ENCODE results near the gene SSH3.
"Not testable (repeated sequence)": the region's sequence is repeated elsewhere in the genome, so short reads cannot be mapped to it uniquely, and the experiment has no call there.

SSH3 gene

GRCh38 chr11:67316882-67317204 lies 13.5 kb downstream of the SSH3 start (continued):
- TF ChIP-seq ISL1 (CRISPR knock-in tag; IDR thresholded peaks at IDR 0.05) (no peak), ZFP3 (CRISPR knock-in tag; IDR thresholded peaks at IDR 0.05) (no peak), PATZ1 (CRISPR knock-in tag; IDR thresholded peaks at IDR 0.05; ENCODE audit: borderline replicate concordance) (no peak), PPARA (CRISPR knock-in tag; IDR thresholded peaks at IDR 0.05; ENCODE audit: borderline replicate concordance) (no peak)

- peak; percentile 90 for ATAC-seq
- TF ChIP-seq ISL1 (CRISPR knock-in tag; IDR thresholded peaks at IDR 0.05) (no peak), OSR1 (CRISPR knock-in tag; IDR thresholded peaks at IDR 0.05) (no peak), ZFP3 (CRISPR knock-in tag; IDR thresholded peaks at IDR 0.05) (0 out of 2 replicates have a peak, but pooled peaks have one; percentile 46), ZC3H10 (CRISPR knock-in tag; IDR thresholded peaks at IDR 0.05) (no peak), RARB (CRISPR knock-in tag; IDR thresholded peaks at IDR 0.05) (no peak), ZNF70 (CRISPR knock-in tag; IDR thresholded peaks at IDR 0.05) (no peak), ZNF565 (CRISPR knock-in tag; conservative IDR thresholded peaks at IDR 0.05; ENCODE audit: low read depth) (no peak), POU6F1 (CRISPR knock-in tag; IDR thresholded peaks at IDR 0.05; ENCODE audit: borderline replicate concordance, low read depth) (no peak)
Measured at GRCh38 chr11:67317205-67317887, 14.0 kb downstream of the SSH3 start.

- no peak for TF ChIP-seq CSDC2 (CRISPR knock-in tag; IDR thresholded peaks at IDR 0.05)
- no peak for TF ChIP-seq ZNF70 (CRISPR knock-in tag; IDR thresholded peaks at IDR 0.05)
- ATAC-seq, result peak; percentile 46
Measured at GRCh38 chr11:67317888-67318555, 14.7 kb downstream of the SSH3 start.

GRCh38 chr11:67318876-67319275 lies 15.5 kb downstream of the SSH3 start:
- ATAC-seq, result not testable (repeated sequence)

- TF ChIP-seq CSDC2 (CRISPR knock-in tag; IDR thresholded peaks at IDR 0.05), result no peak
- TF ChIP-seq ZFP3 (CRISPR knock-in tag; IDR thresholded peaks at IDR 0.05), result no peak
- no peak for TF ChIP-seq ZNF70 (CRISPR knock-in tag; IDR thresholded peaks at IDR 0.05)
- no peak for TF ChIP-seq ARNTL (CRISPR knock-in tag; IDR thresholded peaks at IDR 0.05; ENCODE audit: borderline replicate concordance, low read depth)
- no peak for TF ChIP-seq SNAI2 (CRISPR knock-in tag; IDR thresholded peaks at IDR 0.05)
- TF ChIP-seq OSR1 (CRISPR knock-in tag; IDR thresholded peaks at IDR 0.05), result no peak
- no peak for TF ChIP-seq RARB (CRISPR knock-in tag; IDR thresholded peaks at IDR 0.05)
- TF ChIP-seq CREB5 (CRISPR knock-in tag; IDR thresholded peaks at IDR 0.05; ENCODE audit: low read depth), result no peak
- TF ChIP-seq PPARA (CRISPR knock-in tag; IDR thresholded peaks at IDR 0.05; ENCODE audit: borderline replicate concordance), result no peak
- TF ChIP-seq POU6F1 (CRISPR knock-in tag; IDR thresholded peaks at IDR 0.05; ENCODE audit: borderline replicate concordance, low read depth), result no peak
- no peak for TF ChIP-seq ZNF8 (CRISPR knock-in tag; IDR thresholded peaks at IDR 0.05)
- no peak for TF ChIP-seq CSRNP3 (CRISPR knock-in tag; IDR thresholded peaks at IDR 0.05)
- TF ChIP-seq TCF4 (CRISPR knock-in tag; IDR thresholded peaks at IDR 0.05; ENCODE audit: borderline replicate concordance), result no peak
- no peak for TF ChIP-seq ISL1 (CRISPR knock-in tag; IDR thresholded peaks at IDR 0.05)
- no peak for TF ChIP-seq ESRRG (CRISPR knock-in tag; IDR thresholded peaks at IDR 0.05)
- no peak for TF ChIP-seq TOX (CRISPR knock-in tag; IDR thresholded peaks at IDR 0.05; ENCODE audit: borderline replicate concordance)
- no peak for TF ChIP-seq PATZ1 (CRISPR knock-in tag; IDR thresholded peaks at IDR 0.05; ENCODE audit: borderline replicate concordance)
- TF ChIP-seq ZFP30 (CRISPR knock-in tag; IDR thresholded peaks at IDR 0.05), result no peak
- no peak for TF ChIP-seq GLIS3 (CRISPR knock-in tag; IDR thresholded peaks at IDR 0.05)
- no peak for ATAC-seq
Measured at GRCh38 chr11:67320011-67320410, 16.7 kb downstream of the SSH3 start.
